Islet precursor cell (in vitro differentiated cells): Measurements from ENCODE around the gene NCOA3.

ENCODE experiments used
- DNase-seq: peaks from one replicate; pipeline ENCODE4 v3.0.0-alpha.2; 2018

Gene NCOA3

GRCh38 chr20:47669489-47669888, 167.8 kb downstream of the NCOA3 start:
- DNase-seq = no peak

DNA sequence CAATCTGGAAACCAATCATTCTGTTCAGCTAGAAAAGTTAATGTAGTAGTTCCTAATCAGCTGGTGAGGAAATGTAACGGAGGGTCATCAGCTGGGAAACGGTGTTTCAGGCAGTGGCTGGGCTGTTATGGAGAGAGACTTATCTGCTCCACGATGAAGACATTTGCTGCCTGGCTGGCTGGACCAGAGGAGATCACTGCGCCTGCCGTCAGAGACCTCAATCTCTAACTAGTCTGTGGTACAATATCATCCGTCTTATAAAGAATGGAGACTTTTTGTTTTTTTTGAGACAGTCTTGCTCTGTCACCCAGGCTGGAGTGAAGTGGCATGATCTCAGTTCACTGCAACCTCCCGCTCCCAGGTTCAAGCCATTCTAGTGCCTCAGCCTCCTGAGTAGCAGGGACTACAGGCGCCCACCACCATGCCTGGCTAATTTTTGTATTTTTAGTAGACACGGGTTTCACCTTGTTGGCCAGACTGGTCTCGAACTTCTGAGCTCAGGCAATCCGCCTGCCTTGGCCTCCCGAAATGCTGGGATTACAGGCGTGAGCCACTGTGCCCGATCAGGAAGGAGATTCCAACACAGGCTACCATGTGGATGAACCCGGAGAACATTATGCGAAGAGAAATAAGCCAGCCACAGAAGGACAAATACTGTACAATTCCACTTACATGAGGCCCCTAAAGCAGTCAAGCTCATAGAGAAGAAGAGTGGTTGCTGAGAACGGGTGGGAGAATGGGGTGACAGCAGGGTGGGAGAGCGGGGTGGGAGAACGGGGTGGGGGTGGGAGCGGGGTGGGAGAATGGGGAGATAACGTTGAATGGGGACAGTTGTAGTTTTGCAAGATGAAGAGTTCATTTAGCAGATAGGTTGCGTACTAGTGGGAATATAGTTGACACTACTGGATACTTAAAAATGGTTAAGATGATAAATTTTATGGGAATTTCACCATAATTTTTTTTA, 168.5 kb downstream of the NCOA3 start:
- peak; percentile 29 for DNase-seq

DNA sequence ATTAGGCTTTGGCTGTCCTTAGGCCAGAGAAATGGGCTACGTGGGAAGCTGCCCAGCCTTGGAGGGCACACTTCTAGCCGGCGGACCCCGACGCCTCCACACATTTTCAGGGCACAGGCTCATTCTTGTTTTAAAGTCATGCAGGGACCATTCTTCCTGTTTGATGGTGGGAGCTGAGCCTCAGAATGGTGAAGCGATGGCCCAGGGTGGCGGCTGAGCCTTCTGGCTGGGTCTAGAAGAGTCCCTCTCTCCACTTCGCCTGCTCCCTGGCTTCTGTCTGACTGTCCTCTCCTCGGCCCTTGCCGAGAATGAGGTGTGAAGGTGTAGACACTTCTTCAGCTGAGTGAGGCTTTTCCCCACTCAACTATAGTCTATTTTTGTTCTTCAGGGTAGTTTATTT, 169.2 kb downstream of the NCOA3 start:
- DNase-seq = no peak

- DNase-seq = no peak
These were observed 170.5 kb downstream of the NCOA3 start for GRCh38 chr20:47672166-47672565.

- DNase-seq = no peak
These were observed 171.4 kb downstream of the NCOA3 start for GRCh38 chr20:47672886-47673670.

DNA sequence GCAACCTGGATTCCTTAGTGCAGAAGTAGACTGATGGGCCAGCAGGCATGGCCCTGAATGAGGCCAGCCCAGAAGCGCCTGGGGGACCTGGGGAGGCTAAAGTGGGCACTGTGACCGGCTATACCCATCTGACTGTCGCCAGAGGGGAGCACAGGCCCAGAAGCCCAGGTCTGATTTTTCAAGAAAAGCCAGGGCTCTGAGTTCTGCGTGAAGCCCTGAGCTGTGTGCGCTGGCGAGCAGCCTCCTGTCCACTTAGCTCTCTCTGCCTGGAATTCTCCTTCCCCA, 171.9 kb downstream of the NCOA3 start:
- DNase-seq = no peak

DNA sequence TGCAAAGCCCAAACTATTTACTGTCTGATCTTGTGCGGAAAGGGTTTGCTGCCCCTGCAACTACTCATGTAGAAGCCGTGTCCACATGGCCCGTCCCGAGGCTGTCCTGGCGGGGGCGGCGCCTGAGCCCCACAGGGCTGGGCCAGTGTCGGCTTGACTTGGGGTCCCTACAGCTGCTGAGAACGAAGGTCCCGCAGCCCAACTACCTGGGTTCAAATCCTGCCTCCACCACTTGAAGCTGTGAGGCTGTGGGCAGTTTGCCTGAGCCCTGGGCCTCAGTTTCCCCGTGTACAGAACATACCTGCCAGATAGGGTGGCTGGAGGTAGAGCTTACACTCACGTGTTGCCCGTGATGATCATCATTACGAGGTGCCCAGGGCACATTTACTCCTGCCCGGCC, 172.5 kb downstream of the NCOA3 start:
- DNase-seq = no peak

DNA sequence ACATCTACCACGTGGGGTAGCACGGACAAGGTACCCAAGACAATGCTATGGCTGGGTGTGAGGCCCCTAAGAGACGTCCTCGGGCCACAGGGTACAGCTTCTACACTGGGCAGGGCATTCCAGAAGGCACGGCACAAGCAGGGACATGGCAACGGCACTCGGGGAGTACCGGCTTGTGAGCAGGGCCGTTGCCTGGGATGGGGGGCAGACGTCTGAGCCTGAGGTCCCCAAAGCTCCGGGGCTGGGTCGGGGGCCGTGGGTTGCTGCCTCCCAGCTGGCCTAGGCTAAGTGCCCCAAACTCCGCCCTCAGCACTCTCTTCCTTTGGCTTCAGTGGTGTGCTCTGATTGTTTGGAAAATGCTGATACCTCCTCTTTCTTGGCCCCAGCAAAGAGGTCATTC, 173.0 kb downstream of the NCOA3 start:
- DNase-seq = no peak

GRCh38 chr20:47675190-47676142, 173.8 kb downstream of the NCOA3 start:
- DNase-seq = no peak

DNA sequence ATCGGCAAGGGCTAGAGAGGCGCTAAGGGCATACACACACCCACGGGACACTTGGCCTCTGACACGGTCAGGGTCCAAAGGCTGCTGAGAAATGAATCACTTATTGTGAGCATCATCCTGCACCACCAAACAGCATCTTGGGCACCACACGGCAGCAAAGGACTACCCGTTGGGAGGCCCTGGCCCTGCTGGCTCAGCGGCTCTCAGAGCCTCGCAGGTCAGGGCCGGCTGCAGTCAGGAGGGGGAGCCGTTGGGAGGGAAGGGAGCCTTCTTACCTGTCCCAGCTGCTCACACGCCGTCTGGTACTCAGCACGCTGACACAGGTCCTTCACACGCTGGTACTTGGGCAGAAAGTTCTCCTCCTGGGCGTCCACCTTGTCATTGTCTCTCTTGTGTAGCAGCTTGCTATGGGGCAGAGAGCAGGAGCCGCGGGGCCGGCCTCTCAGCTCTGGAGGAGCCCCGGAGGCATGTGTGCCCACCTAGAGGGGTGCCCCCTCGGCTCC, 174.6 kb downstream of the NCOA3 start:
- DNase-seq = no peak

DNA sequence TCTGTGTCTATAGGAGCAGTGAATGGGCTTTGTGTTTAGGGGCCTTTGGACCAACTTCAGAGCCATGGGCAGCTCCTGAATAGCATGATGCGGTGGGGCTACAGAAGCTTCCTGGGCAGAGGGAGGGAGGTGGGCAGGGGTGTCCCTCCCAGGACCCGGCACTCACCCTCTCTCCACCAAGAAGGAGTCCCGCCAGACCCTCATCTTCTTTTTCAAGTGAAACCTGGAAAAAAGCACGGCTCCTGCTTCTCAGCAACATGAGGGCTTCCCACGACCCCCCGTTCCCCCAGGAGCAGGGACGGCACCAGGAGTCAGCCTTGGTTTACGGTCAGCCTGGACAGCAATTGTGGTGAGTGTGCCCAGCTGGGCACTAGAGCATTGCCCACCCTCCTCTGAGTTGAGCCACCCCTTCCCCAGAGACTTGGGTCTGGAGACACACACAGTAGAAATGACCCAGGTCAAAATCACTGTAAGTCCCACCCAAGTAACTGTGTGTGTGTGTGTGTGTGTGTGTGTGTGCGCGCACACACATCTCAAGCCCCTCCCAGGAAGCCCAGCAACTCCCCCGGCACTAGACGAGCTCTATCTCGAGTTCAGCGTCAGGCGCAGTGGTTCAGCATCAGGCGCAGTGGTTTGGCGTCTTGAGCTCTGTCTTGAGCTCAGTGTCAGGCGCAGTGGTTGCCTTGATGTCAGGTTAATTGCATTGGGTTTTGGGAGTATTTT, 175.4 kb downstream of the NCOA3 start:
- no peak for DNase-seq

DNA sequence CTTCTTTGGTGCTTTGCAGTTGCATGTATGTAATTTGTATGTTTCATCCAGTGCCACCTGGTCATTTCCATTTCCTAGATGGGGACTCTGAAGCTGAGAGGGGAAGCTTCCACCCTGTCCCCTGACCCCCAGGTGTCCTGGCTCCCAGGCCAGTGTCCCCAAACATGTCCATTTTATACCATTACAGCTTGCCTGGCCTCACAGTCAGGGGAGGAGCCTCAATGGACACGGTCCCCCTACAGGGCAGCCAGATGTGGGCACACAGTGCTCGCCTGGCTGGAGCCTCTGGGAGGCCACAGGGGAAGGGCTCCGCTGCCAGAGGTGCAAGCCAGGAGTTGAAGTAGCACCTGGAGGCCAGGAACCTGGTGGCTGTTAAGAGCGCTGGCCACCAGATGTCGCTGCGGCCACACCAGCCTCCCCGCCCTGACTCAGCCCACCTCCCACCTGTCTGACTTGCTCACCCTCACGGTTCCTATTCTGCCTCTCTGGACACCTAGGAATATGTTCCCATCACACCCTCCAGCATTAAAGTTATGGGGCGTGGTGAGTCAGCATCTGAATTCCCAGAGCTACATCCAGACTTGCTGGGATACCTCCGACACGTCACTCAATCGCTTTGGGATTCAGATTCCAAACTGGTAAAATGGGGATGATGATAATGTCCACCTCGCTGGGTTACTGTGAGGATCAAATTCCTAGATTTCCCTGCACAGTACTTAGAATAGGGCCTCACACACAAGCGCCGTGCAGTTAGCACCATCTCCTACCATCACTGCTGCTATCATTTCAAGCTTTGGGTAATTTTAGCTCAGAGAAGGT, 176.2 kb downstream of the NCOA3 start:
- DNase-seq = peak; percentile 88

DNA sequence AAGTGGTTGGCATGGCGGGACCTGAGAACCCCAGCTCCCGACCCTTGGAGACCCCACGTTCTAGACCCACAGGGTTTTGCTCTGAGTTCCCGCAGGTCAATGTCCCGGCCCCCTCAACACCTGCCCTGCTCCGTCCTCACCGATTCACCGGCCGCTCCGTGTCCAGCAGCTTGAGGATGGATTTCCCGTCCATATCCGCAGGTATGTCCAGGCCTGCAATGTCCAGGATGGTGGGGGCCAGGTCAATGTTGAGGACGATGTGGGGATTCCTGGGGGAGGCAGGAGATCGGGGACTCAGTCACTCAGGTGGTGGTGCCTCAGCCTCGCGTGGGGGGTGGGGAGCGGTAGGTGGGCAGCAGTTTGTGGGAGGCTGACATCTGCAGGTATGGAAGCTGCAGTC, 176.8 kb downstream of the NCOA3 start:
- no peak for DNase-seq

GRCh38 chr20:47679462-47679861, 177.8 kb downstream of the NCOA3 start:
- DNase-seq = no peak

- DNase-seq = no peak
These were observed 179.3 kb downstream of the NCOA3 start for GRCh38 chr20:47680804-47681529.

- DNase-seq = peak; percentile 95
These were observed 180.5 kb downstream of the NCOA3 start for GRCh38 chr20:47682028-47682783.

DNA sequence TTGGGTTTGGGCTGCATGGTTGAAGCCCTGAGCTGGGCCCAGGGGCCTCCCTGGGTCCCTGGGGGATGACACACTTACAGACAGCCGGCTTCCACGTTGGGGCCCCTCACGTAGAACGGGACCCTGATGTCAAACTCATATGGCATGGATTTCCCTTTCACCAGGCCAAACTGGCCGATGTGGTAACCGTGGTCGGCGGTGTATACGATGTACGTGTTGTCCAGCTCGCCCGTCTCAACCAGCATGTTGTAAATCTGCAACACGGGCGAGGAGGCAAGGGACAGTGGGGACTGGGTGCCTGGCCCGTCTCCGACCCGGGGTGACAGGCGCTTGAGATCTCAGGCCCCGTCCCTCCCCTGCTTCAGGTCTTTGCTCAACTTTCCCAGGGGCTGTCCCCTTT, 181.2 kb downstream of the NCOA3 start:
- no peak for DNase-seq

DNA sequence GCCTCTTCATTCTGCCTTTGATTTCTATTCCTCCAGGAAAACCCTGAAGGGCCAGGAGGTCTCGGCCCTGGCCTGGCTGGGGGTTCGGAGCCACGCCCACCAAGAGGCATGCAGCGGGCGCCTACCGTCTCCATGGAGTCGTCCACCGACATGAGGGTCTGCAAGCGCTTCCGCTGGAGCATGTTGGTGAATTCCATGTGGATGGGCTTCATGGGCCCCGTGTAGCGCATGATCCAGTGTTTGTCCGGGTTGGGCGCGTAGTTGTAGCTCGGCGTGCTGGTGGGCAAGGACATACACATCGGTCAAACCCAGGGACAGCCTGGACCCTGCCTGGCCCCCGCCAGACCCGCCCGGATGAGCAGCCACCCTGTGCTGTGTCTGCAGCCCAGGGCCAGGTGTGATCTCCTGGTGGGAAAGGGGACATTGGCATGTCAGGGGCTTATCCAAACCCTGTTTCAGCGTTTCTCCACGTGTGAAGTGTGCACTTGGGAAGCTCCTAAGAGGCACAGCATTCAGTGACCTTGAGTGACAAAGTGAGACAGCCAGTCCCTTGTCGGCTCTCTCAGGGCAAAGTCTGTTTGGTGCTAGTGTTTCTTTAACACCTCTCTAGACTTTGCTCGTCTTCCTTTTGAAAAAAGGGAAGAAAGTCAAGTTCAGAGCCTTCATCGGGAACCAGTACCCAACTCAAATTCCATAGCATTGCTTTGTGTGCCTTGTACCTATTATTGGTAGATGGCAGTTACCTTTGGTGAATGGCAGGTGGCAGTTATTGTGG, 182.8 kb downstream of the NCOA3 start:
- DNase-seq = no peak

DNA sequence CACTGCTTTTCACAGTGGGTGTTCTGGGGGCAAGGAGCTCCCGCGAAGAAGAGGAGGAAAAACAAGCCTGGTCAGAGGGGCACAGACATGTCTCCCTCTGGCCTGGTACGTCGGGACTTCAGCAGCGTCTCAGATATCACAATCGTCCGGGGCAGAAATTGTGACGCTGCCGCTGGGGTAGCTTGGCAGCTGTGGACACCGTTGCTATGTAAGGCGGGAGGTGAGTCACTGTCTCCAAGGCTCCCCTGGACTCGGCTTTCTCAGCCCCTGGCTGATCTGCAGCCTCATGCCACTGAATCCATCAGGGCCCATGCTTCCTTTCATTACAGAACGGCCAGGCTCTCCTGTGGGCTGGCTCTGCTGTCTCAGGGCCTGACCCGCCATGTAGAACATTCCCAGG, 184.9 kb downstream of the NCOA3 start:
- DNase-seq = peak; percentile 78
